Testis (tissue), 2 donors: ENCODE data around the gene DHCR24.

Experiments
- POLR2A ChIP-seq: fragments of 450-650 bp; IDR thresholded peaks from one replicate; pipeline ENCODE4 v1.6.1; 2017; ENCODE audit warnings: antibody characterized with exemption, mild to moderate bottlenecking, moderate library complexity
- TF ChIP-seq, protein P1 (sequence below), 3 experiments: fragments of 450-650 bp in 2 of 3; fragments of 200-600 bp in 1 of 3; sonication (generic) in 1 of 3; IDR thresholded peaks; one replicate each; pipeline ENCODE4 v1.5.1; 2016 to 2019; ENCODE audit warnings: antibody characterized with exemption in 3 of 3, mild to moderate bottlenecking in 2 of 3, moderate library complexity in 1 of 3

DNA sequence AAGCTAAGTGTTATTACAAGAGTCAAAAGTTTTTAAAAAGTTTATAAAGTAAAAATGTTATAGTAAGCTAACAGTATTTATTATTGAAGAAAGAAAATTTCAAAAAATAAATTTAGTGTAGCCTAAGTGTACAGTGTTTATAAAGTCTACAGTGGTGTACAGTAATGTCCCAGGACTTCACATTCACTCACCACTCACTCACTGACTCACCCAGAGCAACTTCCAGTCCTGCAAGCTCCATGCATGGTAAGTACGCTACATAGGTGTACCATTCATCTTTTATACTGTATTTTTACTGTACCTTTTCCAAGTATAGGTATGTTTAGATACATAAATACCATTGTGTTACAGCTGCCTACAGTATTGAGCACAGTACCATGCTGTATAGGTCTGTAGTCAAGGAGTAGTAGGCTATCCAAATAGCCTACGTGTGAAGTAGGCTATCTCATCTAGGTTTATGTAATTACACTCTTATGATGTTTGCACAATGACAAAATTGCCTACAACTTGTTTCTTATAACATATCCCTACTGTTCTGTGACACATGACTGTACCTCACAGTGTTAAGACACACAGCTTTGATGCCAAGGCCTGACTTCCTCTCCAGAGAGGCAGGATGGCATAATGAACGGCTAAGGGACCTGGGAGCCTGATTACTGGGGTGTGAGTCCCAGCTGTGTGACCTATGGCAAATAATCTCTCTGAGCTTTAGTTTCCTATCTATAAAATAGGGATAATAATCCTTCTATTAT lies 12.7 kb downstream of the DHCR24 start:
- TF ChIP-seq, protein P1, sequence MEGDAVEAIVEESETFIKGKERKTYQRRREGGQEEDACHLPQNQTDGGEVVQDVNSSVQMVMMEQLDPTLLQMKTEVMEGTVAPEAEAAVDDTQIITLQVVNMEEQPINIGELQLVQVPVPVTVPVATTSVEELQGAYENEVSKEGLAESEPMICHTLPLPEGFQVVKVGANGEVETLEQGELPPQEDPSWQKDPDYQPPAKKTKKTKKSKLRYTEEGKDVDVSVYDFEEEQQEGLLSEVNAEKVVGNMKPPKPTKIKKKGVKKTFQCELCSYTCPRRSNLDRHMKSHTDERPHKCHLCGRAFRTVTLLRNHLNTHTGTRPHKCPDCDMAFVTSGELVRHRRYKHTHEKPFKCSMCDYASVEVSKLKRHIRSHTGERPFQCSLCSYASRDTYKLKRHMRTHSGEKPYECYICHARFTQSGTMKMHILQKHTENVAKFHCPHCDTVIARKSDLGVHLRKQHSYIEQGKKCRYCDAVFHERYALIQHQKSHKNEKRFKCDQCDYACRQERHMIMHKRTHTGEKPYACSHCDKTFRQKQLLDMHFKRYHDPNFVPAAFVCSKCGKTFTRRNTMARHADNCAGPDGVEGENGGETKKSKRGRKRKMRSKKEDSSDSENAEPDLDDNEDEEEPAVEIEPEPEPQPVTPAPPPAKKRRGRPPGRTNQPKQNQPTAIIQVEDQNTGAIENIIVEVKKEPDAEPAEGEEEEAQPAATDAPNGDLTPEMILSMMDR (IDR thresholded peaks at IDR 0.05) = no peak
- no peak for TF ChIP-seq POLR2A
